Stomach smooth muscle (tissue), 2 donors: ENCODE measurements around the gene SERPINA5.

Experiments
- H3K27ac ChIP-seq: one replicate; pipeline ENCODE4 v1.7.0; 2013; ENCODE audit warnings: mild to moderate bottlenecking, low read length, inconsistent platforms
- H3K27me3 ChIP-seq, 2 donors: one replicate each; pipeline ENCODE4 v1.7.0; 2013; ENCODE audit warnings: low read length in 2 of 2; ENCODE audit not compliant: insufficient read depth in 2 of 2, control insufficient read depth in 1 of 2
- H3K36me3 ChIP-seq, 2 donors: one replicate each; pipeline ENCODE4 v1.7.0; 2013; ENCODE audit warnings: low read length in 2 of 2; ENCODE audit not compliant: control insufficient read depth in 2 of 2, insufficient read depth in 2 of 2
- H3K4me1 ChIP-seq: one replicate; pipeline ENCODE4 v1.7.0; 2013; ENCODE audit warnings: low read length; ENCODE audit not compliant: control insufficient read depth, insufficient read depth
- H3K4me3 ChIP-seq, 2 donors: one replicate each; pipeline ENCODE4 v1.7.0; 2013; ENCODE audit warnings: low read length in 2 of 2
- H3K9ac ChIP-seq, 2 donors: one replicate each; pipeline ENCODE4 v1.7.0; 2013; ENCODE audit warnings: low read length in 2 of 2, mild to moderate bottlenecking in 1 of 2
- H3K9me3 ChIP-seq, 2 donors: one replicate each; pipeline ENCODE4 v1.7.0; 2013; ENCODE audit warnings: low read length in 2 of 2; ENCODE audit not compliant: control insufficient read depth in 2 of 2
- donor health status: healthy.
- donor health status: Pancreatic carcinoma.

The SERPINA5 gene

DNA sequence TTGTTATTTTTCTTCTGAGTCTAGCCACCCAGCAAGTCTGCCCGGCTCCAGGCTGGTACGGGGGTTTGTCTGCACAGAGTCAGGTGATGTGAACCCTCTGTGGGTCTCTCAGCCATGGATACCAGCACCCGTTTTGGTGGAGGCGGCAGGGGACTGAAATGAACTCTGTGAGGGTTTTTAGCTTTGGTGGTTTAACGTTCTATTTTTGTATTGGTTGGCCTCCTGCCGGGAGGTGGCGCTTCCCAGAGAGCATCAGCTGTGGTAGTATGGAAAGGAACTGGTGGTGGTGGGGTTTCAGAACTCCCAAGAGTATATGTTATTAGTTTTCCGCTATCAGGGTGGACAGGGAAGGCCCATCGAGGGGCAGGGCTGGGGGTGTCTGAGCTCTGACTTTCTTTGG, 25.2 kb upstream of the SERPINA5 start:
- no peaks in the 10 kb centered on the region for H3K27me3 ChIP-seq
- H3K36me3 ChIP-seq: no peaks in the 10 kb centered on the region
- no peak overlapping the region for H3K9ac ChIP-seq
- no peak overlapping the region for H3K27ac ChIP-seq
- no peak overlapping the region for H3K4me3 ChIP-seq
- peaks cover 6 to 12% of the 10 kb centered on the region in 2 donors for H3K9me3 ChIP-seq
- no peaks in the 10 kb centered on the region for H3K4me1 ChIP-seq

DNA sequence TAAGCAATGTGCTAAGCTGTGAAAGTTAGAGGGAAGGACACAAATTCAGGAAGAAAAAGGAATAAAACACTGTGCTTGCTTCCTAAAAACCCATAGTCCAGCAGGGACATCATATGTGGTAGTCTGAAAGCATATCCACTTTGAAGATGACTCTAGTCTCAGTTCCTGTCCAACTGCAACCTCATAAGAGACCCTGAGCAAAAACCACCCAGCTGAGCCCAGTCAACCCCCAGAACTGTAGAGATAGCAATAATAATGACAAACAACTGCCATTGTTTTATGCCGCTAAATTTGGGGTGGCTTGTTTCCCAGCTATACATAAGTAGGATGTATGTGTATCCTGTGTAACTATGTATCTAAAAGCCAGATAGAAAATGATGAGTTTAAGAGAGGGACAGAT, 23.9 kb upstream of the SERPINA5 start:
- H3K27me3 ChIP-seq: no peaks in the 10 kb centered on the region
- H3K4me3 ChIP-seq: no peak overlapping the region
- no peaks in the 10 kb centered on the region for H3K36me3 ChIP-seq
- no peak overlapping the region for H3K9ac ChIP-seq
- H3K27ac ChIP-seq: no peak overlapping the region
- H3K4me1 ChIP-seq: no peaks in the 10 kb centered on the region
- peaks cover 6 to 12% of the 10 kb centered on the region in 2 donors for H3K9me3 ChIP-seq

DNA sequence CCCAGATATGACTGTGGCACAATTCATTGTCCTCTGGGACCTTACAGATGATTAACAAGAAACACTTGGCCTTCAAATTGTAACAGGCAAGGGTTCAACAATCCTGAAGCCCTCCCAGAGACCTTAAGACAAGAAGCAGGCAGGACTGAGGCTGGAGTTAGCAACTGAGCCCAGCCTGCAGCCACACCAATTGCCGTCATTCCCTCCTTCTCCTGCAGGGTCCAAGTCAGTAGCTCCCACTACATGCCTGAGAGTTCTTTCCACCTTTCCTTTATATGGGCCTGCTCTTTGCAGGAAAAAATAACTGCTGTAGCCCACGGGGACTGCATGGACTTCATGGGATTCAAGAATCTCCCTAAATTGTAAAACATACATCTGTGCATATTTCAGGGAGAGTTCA, 22.4 kb upstream of the SERPINA5 start:
- Histone ChIP-seq H3K4me3 (no peak overlapping the region), H3K36me3 (no peaks in the 10 kb centered on the region), H3K27ac (no peak overlapping the region), H3K9me3 (peaks cover 6 to 12% of the 10 kb centered on the region in 2 donors), H3K9ac (no peak overlapping the region), H3K4me1 (no peaks in the 10 kb centered on the region), H3K27me3 (no peaks in the 10 kb centered on the region)

DNA sequence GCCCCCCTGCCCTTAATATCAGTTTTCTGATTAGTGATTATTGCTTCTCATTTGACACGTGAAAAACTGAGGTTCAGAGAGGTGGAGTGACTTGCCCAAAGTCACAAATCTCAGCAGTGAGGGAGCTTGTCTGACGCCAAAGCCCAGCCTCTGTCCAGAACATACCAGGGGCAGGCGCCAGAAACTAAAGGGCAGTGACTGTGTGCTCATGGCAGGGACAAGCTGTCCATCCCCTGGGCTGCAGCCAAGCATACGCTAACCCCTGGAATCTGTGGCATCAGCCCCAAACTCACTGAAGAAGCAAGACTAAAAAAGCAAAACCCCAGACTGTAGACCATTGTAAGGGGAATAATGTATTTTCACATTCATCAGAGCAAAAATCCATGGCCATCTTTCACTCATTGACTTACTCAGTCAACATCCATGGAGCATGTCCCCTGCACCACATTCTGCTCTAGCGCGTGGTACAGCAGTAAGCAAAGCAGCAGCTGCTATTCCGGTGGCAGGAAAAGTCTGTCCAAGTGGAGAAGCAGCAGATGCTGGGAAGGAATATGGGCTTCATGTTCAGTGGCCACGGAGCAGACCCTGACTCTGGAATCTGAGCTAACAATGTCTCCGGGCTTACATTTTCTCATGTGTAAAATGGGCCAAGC, 21.5 kb upstream of the SERPINA5 start:
- Histone ChIP-seq H3K27ac (no peak overlapping the region), H3K9ac (no peak overlapping the region), H3K4me1 (no peaks in the 10 kb centered on the region), H3K27me3 (no peaks in the 10 kb centered on the region), H3K9me3 (peaks cover 6 to 10% of the 10 kb centered on the region in 2 donors), H3K36me3 (no peaks in the 10 kb centered on the region), H3K4me3 (no peak overlapping the region)

DNA sequence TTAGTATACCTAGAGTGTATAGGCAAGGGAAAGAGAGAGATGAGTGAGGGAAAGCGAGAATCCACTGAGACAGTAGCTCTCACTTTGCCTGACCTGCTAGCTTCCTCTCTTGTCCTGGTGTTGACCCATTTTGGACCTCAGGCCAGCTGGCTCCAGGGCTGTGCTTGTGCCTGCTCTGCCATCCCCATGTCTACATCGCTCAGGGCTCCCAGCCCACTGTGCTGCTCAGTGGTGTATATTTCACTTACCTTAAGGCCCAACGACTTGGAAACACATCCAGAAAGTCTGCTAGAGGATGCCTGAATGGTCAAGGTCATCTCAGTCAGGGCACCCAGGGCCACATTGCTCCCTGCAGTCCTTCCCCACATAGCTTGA, 20.9 kb upstream of the SERPINA5 start:
- Histone ChIP-seq H3K36me3 (no peaks in the 10 kb centered on the region), H3K4me1 (no peaks in the 10 kb centered on the region), H3K27me3 (no peaks in the 10 kb centered on the region), H3K9ac (no peak overlapping the region), H3K27ac (no peak overlapping the region), H3K9me3 (peaks cover 6 to 10% of the 10 kb centered on the region in 2 donors), H3K4me3 (no peak overlapping the region)

DNA sequence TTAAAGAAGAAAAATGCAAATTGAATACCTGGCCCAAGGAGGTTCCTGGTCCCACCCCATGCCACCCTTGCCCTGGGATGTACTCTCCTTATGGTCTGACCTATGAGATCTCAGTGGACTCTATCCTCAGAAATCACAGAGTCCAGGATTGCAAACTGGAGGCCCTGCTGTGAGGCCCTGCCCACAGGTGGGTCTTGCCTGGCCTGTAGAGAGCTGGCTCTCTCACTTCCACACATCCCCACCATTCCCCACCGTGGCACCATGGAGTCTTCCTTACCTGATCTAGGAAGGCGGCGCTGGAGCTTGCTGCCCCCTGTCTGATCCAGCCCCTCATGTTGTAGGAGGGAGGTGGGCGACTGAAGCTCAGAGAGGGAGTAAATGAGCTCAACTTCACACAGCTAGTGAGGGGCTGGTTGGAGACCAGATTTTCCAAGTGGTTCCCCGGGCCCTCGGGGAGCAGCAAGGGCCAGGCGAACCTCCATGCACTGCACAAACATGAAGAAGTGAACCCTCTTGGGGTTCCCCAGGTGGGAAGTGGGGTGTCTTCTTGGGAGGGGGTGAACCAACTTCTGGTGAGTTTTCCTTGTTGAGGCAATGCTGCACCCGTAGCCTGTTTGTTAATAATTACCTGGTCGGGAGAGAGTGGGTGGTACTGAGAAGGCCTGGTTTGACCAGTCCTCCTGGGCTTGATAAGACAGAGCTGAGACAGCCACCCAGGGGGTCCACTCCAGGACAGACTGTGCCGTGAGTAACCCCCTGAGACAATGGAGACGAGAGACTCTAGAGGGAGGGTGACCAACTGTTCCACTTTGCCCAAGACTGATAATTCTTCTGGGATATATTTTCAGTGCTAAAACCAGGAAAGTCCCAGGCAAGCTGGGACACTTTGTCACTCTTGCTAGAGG, 20.2 kb upstream of the SERPINA5 start, which contains the start of gene SERPINA4:
SERPINA4 (plus strand) TSS at position 692 of the 905 bp plus-strand sequence. CDS start 2,041 bp downstream, outside the sequence.
- H3K9me3 ChIP-seq: peaks cover 6 to 10% of the 10 kb centered on the region in 2 donors
- no peaks in the 10 kb centered on the region for H3K4me1 ChIP-seq
- no peak within 1 kb of the TSS for H3K9ac ChIP-seq
- H3K4me3 ChIP-seq: no peak within 1 kb of the TSS
- no peak within 1 kb of the TSS for H3K27ac ChIP-seq
- H3K27me3 ChIP-seq: no peaks in the 10 kb centered on the region
- H3K36me3 ChIP-seq: no peaks in the 10 kb centered on the region

DNA sequence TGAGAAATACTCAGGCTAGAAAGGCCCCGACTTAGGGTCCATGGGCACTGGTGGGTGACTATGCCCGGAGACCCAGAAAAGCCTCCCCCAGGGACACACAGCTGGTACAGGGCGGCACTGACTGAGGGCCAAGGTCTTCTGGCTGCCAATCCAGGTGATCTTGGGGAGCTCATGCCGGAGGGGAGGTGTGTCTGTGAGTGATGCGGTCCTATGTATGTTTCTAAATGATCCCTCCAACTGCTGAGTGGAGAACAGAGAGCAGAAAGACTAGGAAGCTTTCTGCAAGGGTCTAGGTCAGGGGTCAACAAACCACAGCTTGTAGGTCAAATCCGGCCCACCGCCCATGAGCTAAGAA, 19.6 kb upstream of the SERPINA5 start:
- no peak overlapping the region for H3K4me3 ChIP-seq
- H3K36me3 ChIP-seq: no peaks in the 10 kb centered on the region
- no peaks in the 10 kb centered on the region for H3K27me3 ChIP-seq
- no peak overlapping the region for H3K9ac ChIP-seq
- no peak overlapping the region for H3K27ac ChIP-seq
- H3K9me3 ChIP-seq: peaks cover 6 to 10% of the 10 kb centered on the region in 2 donors
- H3K4me1 ChIP-seq: no peaks in the 10 kb centered on the region

DNA sequence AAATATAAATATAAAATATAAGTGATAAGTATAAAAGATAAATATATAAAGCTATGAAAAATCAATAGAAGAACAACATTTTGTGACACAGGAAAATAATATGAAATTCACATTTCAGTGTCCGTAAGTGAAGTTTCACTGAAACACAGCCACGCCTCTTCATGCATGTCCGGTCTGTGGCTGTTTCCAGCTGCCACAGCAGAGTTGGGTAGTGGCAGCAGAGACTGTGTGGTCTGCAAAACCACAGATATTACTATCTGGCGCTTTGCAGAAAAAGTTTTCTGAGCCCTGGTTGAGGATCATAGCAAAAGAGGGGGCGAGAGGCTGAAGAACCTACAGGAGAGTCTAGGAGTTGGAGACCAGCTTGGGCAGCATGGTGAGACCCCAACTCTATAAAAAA, 19.2 kb upstream of the SERPINA5 start:
- no peaks in the 10 kb centered on the region for H3K27me3 ChIP-seq
- H3K9me3 ChIP-seq: peaks cover 2 to 8% of the 10 kb centered on the region in 2 donors
- no peaks in the 10 kb centered on the region for H3K4me1 ChIP-seq
- no peak overlapping the region for H3K27ac ChIP-seq
- H3K4me3 ChIP-seq: no peak overlapping the region
- H3K36me3 ChIP-seq: no peaks in the 10 kb centered on the region
- no peak overlapping the region for H3K9ac ChIP-seq

DNA sequence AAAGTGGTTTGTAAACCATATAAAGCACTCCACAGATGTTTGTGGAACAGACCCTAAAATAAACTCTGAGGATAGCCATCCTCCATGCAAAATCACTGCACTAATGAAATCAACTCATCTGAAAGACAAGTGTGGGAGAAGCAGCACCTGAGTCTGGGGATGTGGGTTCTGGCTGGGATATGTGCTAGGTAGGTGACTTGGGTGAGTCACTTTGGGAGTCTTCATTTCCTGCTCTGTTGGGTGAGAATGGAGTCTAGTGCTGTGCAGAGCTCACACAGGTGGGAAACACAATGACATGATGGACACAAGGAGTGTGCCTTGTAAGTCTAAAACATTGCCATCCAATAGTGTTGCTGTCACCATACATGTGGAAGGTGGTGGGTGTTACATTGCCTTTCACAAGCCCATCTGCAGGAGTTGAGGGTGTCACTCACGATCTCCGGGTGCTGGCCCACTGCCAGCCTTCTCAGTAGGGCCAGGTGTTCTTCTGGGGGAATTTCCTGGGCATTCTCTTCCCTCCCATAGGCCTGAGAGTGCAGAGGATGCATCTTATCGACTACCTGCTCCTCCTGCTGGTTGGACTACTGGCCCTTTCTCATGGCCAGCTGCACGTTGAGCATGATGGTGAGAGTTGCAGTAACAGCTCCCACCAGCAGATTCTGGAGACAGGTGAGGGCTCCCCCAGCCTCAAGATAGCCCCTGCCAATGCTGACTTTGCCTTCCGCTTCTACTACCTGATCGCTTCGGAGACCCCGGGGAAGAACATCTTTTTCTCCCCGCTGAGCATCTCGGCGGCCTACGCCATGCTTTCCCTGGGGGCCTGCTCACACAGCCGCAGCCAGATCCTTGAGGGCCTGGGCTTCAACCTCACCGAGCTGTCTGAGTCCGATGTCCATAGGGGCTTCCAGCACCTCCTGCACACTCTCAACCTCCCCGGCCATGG, 18.0 kb upstream of the SERPINA5 start:
- Histone ChIP-seq H3K27me3 (no peaks in the 10 kb centered on the region), H3K9ac (no peak overlapping the region), H3K4me1 (no peaks in the 10 kb centered on the region), H3K4me3 (no peak overlapping the region), H3K36me3 (no peaks in the 10 kb centered on the region), H3K27ac (no peak overlapping the region), H3K9me3 (peaks cover 0 to 3% of the 10 kb centered on the region in 2 donors)

DNA sequence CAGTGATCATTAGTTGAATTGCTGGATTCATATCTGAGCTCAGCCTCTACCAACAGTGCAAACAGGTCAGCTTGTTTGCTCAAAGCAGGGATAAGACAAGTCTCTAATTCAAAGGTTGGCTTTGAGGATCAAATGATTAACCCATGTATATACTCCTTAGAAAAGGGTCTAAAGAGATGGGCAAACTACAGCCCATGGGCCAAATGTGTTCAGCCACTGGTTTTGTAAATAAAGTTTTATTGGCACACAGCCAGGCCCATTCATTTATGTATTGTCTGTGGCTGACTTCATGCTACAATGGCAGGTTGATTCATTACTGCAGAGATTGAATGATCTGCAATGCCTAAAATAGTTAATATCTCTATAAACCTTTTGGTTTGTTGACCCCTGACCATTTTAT, 16.8 kb upstream of the SERPINA5 start:
- no peak overlapping the region for H3K27ac ChIP-seq
- no peaks in the 10 kb centered on the region for H3K27me3 ChIP-seq
- H3K9ac ChIP-seq: no peak overlapping the region
- no peaks in the 10 kb centered on the region for H3K4me1 ChIP-seq
- H3K9me3 ChIP-seq: peaks cover 0 to 3% of the 10 kb centered on the region in 2 donors
- H3K36me3 ChIP-seq: no peaks in the 10 kb centered on the region
- no peak overlapping the region for H3K4me3 ChIP-seq
